Stimulated activated CD4-positive, alpha-beta T cell treated with anti-CD3 and anti-CD28 coated beads, Interleukin-15, amount 100 ng/mL, for 1 hour (primary cell): ENCODE measurements around the gene ZNF431.
"Not testable (repeated sequence)": the region's sequence is repeated elsewhere in the genome, so short reads cannot be mapped to it uniquely, and the experiment has no call there.

Experiments used
- DNase-seq, 2 donors: peaks; one replicate each; pipeline ENCODE4 v3.0.0-alpha.2; 2020; ENCODE audit warnings: low read depth in 1 of 2, low spot score in 1 of 2

The ZNF431 gene

DNA sequence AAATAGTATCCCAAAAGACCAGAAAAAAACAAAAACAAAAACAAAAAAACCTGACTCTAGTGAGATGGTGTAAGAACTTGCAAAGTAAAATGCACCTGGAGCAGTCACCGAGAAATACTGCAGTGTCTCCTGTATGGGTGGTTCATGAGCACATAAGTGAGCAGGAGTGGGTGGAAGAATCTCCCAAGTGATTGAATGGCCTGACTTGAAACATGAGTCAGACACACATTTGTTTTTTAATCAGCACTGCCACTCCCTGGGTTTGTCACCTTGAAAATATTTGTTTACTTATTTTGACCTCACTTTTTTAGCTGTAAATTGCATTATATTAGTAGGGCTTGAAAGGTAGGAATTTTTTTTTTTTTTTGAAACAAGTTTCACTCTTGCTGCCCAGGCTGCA lies 2.0 kb downstream of the ZNF431 start:
- DNase-seq, result no peak

DNA sequence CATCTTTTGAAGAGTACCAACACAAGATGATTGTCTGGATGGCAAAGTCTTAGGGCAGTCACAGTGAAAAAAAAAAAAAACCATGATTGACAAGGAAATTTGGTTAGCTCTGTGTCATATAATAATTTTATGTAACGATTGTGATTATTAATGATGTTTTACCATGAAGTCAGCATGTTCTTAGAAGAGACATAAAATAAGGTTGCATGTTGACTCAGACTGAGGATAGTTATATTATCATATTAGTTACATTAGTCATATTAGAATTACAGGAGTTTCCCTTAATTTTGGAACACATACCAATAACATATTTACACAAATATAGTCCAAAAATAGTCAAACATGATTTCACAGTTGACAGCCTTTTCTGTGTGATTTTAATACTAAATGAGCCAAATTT lies 5.7 kb downstream of the ZNF431 start:
- DNase-seq, result no peak

GRCh38 chr19:21148681-21149080 lies 6.8 kb downstream of the ZNF431 start:
- DNase-seq, result no peak

DNA sequence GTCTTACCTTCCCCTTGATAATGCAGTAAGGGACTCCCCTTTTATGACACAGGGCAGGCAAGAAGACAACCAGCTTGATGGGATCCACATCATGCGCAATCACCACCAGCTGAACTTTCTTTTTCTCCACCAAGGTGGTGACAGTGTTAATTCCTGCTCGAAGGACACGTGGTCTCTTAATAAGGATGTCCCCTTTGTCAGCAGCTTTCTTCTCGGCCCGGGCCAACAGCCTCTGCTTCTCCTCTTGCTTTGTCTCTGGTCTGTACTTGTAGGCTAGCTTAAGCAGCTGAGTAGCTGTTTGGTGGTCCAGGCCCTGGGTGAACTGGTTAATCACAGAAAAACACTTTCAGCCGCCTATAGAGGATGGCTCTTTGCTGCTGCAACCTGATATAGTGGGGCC lies 8.0 kb downstream of the ZNF431 start:
- DNase-seq, result no peak

DNA sequence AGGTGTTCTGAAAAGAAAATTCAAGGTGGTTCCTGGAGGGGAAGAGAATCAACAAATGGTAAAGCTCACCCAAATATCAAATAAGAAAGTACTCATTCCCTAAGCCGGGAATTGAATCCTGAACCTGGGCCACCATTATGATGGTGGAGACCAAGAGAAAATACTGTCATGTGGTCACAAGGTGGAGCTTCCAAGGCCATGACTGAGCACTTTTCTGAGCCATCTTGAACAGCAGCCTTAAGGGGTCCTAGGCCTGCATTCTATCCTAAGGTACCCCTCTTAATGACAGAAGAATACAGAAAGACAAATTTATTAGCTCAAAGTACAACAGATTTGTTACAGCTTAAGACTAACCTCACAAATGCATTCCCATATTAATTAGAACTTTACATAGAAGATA lies 9.6 kb downstream of the ZNF431 start:
- DNase-seq, result no peak

GRCh38 chr19:21158523-21159135 lies 16.8 kb downstream of the ZNF431 start:
- no peak for DNase-seq

DNA sequence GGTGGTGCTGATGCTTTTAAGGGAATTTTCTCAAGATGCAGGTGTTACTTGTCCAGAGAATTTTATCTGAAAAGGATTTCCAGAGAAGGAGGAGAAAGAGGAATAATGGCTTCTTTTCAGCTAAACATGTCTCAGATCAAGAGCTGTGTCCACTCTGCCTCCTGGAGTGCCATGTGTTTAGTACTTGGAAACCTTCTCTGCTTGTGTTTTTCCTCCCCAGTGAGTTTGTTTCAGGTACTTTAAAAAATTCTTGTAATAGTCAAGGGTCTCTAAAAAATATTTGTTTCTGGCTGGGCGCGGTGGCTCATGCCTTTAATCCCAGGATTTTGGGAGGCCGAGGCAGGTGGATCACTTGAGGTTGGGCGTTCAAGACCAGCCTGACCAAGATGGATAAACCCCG lies 22.7 kb downstream of the ZNF431 start:
- no peak for DNase-seq

GRCh38 chr19:21166436-21166835 lies 24.6 kb downstream of the ZNF431 start:
- no peak for DNase-seq

DNA sequence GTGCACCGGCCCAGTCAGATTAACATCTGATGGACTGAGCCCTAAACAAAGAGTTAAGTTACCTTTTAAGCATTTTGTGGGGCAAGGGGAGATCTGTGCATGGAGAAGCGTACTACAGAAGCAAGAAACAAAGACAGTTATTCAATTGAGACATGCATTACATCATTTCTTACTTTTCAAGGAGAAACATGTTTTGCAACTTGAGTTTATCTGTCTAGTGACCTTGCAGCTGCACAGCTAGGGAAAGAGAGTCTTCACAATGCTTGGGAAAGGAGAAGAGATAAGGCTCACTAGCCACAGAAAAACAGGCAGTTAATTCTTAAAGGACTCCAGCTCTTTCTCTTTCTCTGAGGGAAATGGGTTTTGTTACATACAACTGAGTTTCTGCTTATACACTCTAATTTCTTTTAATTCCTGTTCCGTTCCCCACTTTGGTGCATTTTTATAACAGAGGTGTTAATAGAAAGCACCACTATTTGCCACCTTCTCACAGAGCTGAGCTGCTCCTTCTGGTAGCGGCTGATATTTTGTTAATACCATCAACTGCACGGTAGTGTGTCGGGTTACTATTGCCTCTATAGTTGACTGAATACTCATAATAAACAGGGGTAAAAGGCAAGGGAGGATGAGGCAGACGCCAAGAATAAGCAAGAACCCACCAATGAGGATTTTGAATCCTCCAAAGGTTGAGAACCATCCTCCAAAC lies 55.9 kb downstream of the ZNF431 start:
- no peak for DNase-seq

- DNase-seq, result no peak
These were observed 61.1 kb downstream of the ZNF431 start for GRCh38 chr19:21202865-21203494.

GRCh38 chr19:21210037-21210621 lies 68.3 kb downstream of the ZNF431 start:
- no peak for DNase-seq

DNA sequence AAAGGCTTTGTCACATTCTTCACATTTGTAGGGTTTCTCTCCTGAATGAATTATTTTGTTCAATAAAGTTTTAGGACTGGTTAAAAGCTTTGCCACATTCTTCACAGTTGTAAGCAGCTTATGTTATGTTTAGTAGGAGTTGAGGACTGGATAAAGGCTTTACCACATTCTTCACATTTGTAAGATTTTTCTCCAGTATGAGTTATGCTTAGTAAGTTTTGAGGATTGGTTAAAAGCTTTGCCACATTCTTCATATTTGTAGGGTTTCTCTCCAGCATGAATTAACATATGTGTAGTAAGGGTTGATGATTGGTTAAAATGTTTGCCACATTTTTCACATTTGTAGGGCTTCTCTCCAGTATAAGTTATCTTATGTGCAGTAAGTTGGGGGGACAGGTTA lies 79.9 kb downstream of the ZNF431 start:
- DNase-seq, result no peak

GRCh38 chr19:21229938-21230337 lies 88.1 kb downstream of the ZNF431 start:
- not testable (repeated sequence) for DNase-seq

GRCh38 chr19:21233691-21234090 lies 91.9 kb downstream of the ZNF431 start:
- DNase-seq, result no peak

DNA sequence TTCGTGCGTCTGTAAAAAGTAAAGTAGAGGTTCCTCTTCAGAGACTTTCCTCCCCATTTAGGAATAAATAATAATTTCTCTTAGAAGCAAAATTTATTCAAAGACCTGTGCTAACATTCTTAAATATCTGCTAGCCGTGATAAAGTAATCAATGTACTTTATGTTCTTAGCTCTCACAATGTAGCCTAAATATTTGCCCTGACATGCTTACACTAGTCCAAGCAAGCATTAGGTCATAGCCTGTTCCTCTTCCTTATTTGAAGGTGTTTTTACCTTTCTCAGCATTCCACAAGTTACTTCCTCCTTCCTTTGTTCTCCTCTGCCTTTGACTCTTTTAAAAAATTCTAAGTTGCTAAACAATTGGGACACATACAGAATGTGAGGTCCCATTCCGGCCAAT lies 94.9 kb downstream of the ZNF431 start:
- DNase-seq, result not testable (repeated sequence)

DNA sequence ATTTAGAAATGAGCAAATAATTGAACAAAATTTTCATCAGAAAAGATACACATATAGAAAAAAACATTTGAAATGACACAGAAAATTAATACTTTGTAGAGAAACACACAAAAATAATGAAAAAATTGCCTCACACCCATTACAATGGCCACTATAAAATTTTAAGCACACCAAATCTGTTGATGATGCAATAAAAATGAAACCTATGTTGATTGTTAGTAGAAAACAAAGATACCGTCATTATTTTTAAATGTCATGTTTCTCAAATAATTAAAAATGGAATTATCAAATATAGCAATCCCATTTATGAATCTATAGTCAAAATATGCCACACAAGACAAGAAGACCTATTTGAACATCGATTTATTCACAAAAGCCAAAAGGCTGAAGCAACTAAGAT lies 96.8 kb downstream of the ZNF431 start:
- no peak for DNase-seq
